Myocyte (in vitro differentiated cells): ENCODE measurements around the gene RNFT1. TPM values are rescaled to one million over a fixed set of nuclear protein-coding genes. Genes with fewer than 3 reads are reported as not detected.
"Not testable (repeated sequence)": the region's sequence is repeated elsewhere in the genome, so short reads cannot be mapped to it uniquely, and the experiment has no call there.

ENCODE experiments used
- DNase-seq: peaks from one replicate; pipeline ENCODE4 v3.0.0-alpha.2; 2012; ENCODE audit warnings: low read depth
- total RNA-seq: library from RNA; depleted of rRNA; stranded (reverse); fragments of >200 nt; gene quantifications from 2 replicates; pipeline ENCODE4 v1.2.3, GENCODE V29; 2014

The RNFT1 gene
- total RNA-seq, 1 donor from 2014 or later, result 12.5 TPM

DNA sequence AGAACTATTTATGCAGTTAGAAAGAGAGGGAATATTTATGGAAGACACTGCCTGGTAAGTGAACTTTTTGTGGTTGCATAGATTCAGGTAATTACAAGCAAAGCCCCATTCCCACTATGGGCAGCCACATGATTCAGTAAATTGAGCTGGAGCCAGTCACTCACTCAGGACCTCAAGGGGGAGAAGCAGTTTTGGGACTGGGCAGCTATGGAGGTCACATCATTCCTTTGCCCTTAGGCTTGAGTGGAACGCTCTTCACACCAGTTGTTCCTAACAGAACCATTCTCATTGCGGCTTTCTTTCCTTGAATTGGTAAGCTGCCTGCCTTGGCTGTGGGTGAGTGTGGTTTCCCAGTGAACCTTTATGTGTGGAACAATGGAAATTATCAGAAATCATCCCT, 34.4 kb downstream of the RNFT1 start:
- DNase-seq, result peak; percentile 62

- not testable (repeated sequence) for DNase-seq
Measured at GRCh38 chr17:59920637-59921036, 43.9 kb downstream of the RNFT1 start.

GRCh38 chr17:59916446-59916845, 48.1 kb downstream of the RNFT1 start:
- DNase-seq, result peak; percentile 71

GRCh38 chr17:59914274-59914854, 50.2 kb downstream of the RNFT1 start:
- DNase-seq, result peak; percentile 52

DNA sequence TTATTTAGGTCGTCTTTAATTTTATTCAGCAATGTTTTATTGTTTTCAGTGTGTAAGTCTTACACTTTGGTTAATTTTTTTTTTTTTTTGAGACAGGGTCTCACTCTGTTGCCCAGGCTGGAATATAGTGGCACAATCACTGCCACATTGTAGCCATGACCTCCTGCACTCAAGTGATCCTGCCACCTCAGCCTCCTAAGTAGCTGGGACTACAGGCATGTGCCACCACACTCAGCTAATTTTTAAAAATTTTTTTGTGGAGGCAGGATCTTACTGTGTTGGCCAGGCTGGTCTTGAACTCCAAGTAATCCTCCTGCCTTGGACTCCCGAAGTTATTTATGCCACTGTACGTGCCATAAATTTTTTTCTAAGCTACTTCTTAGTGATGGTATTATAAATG, 57.1 kb downstream of the RNFT1 start:
- no peak for DNase-seq

DNA sequence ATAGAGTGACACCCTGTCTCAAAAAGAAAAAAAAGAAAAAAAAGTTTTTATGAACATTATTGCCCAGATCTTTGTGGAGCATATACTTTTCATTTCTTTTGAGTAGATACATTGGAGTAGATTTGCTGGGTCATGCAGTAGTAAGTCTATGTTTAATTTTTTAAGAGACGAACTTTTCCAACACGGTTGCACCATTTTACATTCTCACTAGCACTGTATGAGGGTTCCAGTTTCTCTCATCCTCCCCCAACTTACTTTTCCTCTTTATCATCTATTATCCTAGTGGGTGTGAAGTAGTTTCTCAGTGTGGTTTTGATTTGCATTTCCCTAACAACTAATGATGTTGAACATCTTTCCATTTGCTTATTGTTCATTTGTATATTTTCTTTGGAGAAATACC, 61.1 kb downstream of the RNFT1 start:
- no peak for DNase-seq

Other genes with a start within 250 kb of the RNFT1 start
- gene TUBD1, start 71.8 kb downstream of the RNFT1 start, total RNA-seq, result 2.3 and 5.9 TPM in 2 replicates
- gene RPS6KB1, start 71.6 kb downstream of the RNFT1 start, total RNA-seq, result 24.8 and 26.2 TPM in 2 replicates
- gene HEATR6, start 114.2 kb upstream of the RNFT1 start, total RNA-seq, result 18.3 and 34.8 TPM in 2 replicates
- gene CA4, start 185.2 kb upstream of the RNFT1 start, total RNA-seq, result not detected in 2 replicates